ENCODE measurements around the gene MRO.

DNA sequence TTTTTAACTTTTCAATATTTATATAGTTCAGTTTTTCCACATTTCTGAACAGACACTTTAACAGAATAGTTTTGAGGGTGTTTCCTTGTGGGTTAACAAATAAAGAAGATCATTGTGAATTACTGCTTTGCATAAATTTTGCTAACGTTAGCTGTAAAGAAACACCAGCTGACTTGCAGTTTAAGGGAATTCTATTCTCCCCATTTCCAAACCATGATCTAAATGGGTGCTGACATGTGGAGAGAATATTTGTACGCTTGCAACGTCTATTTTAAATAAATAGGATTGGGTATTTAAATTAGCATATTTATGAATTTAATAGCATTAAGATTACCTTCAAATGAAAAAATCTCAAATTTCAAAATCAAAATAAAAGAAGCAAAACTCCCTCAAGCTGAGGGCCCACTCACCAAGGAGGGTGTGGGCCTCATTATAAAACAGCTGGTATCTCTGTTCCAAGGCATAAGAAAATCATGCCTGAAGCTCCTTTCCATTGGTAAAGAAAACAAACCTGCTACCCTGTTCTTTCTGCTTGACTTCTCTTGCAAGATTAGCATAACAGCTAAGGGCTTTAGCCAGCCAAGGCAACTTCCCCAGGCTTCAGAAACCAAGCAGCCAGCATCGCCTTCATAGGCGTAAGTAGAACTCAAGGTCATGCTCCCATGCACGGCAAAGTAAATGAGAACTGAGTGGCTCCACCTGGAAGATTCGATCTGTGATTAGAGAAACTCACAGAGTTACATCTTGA, 3.2 kb downstream of the MRO start:
- TF ChIP-seq POLR2AphosphoS5 (IDR thresholded peaks at IDR 0.05; ENCODE audit: insufficient read depth in 1 of 2, low read depth in 1 of 2), result no peak
- TF ChIP-seq, protein P1, sequence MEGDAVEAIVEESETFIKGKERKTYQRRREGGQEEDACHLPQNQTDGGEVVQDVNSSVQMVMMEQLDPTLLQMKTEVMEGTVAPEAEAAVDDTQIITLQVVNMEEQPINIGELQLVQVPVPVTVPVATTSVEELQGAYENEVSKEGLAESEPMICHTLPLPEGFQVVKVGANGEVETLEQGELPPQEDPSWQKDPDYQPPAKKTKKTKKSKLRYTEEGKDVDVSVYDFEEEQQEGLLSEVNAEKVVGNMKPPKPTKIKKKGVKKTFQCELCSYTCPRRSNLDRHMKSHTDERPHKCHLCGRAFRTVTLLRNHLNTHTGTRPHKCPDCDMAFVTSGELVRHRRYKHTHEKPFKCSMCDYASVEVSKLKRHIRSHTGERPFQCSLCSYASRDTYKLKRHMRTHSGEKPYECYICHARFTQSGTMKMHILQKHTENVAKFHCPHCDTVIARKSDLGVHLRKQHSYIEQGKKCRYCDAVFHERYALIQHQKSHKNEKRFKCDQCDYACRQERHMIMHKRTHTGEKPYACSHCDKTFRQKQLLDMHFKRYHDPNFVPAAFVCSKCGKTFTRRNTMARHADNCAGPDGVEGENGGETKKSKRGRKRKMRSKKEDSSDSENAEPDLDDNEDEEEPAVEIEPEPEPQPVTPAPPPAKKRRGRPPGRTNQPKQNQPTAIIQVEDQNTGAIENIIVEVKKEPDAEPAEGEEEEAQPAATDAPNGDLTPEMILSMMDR (IDR thresholded peaks at IDR 0.05), result no peak
- no peak for TF ChIP-seq POLR2A (IDR thresholded peaks at IDR 0.05)
